Activated CD8-positive, alpha-beta memory T cell treated with anti-CD3 and anti-CD28 coated beads for 36 hours (primary cell): ENCODE measurements around the gene RNF214. TPM values are rescaled to one million over a fixed set of nuclear protein-coding genes. Genes with fewer than 3 reads are reported as not detected.

Source experiments
- CTCF ChIA-PET: fragments of 350-600 bp; sonication (Branson Sonifier 250); formaldehyde crosslinking; loops from one replicate; lab custom pipeline; 2021; ENCODE audit warnings: antibody characterized with exemption; lab: Charles Lee
- POLR2A ChIA-PET: fragments of 350-600 bp; sonication (Branson Sonifier 250); formaldehyde crosslinking; loops from one replicate; lab custom pipeline; 2021; ENCODE audit warnings: antibody characterized with exemption; lab: Charles Lee
- total RNA-seq, 2 experiments: library from RNA; stranded (reverse); gene quantifications; one replicate each; pipeline ENCODE4 v1.2.3, GENCODE V29; 2021

Gene RNF214
- total RNA-seq, 2 experiments from 2014 or later, result 19.7 to 22.9 TPM

DNA sequence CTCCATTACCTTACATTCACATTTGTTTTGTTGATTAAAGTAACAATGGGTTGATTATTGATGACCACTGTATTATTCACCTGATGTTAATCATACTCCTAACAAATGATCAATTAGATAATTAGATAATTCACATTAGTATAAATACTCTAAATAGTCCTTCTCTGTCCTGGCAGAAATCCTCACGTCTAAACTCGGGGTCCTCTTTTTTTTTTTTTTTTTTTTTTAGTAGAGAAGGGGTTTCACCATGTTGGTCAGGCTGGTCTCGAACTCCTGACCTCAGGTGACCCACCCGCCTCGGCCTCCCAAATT is 94.7 kb downstream of the RNF214 start:
- ChIA-PET POLR2A (interaction anchor here (0.6 to 1.8 kb wide), 3 partner anchors 97 to 439 kb away, joined by 3 to 16 read pairs (median 6); partner anchors contain the start of gene PCSK7), CTCF (interaction anchor here (1.8 kb wide), 1 partner anchor 96 kb away, joined by 8 read pairs; the partner anchor contains the start of gene PCSK7)

DNA sequence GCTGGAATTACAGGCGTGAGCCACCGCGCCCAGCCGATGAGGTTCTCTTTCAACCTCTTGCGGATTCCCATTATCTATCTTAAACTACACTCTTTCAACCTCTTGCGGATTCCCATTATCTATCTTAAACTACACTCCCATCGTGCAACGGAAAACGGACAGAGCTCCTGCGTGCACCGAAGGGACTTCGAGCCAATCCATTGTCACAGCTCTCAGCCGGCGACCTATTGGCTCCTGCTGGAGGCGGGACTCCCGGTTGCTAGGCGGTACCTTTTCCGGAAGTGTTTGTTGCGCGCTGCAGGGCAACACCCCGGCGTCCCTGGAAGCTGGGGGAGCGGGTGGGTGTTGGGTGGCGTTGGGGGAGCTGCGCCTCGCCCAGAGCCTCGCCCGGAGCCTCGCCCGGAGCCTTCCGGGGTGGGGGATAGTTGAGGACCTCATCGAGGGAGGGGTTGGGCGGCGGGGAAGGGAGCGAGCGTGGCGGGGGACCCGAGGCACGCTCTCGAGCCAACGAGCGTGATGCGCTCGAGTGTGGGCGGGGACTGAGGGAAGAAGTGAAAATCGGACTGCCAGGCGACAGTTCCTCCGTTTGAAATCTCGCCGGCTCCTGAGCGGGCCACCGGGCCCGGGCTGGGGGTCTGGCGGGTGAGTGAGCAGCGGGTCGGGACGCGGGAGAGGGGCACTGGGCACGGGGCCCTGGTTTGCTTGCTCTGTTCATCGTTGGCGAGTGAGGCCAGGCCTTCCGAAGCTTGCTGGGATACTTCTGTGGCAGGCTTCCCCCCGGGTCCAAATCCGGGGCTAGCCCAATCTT is 95.3 kb downstream of the RNF214 start, which contains the start of gene CEP164:
Gene CEP164 (plus strand): TSS at position 288 of the 808 bp plus-strand sequence. CDS start 10,733 bp downstream, outside the sequence.
- POLR2A ChIA-PET, result interaction anchor here (0.6 to 1.8 kb wide), 4 partner anchors 97 to 555 kb away, joined by 3 to 16 read pairs (median 4); partner anchors contain the start of genes BUD13 and PCSK7
- CTCF ChIA-PET, result interaction anchor here (0.6 to 1.8 kb wide), 2 partner anchors 19 to 96 kb away, joined by 3 to 8 read pairs; partner anchors contain the start of gene PCSK7

DNA sequence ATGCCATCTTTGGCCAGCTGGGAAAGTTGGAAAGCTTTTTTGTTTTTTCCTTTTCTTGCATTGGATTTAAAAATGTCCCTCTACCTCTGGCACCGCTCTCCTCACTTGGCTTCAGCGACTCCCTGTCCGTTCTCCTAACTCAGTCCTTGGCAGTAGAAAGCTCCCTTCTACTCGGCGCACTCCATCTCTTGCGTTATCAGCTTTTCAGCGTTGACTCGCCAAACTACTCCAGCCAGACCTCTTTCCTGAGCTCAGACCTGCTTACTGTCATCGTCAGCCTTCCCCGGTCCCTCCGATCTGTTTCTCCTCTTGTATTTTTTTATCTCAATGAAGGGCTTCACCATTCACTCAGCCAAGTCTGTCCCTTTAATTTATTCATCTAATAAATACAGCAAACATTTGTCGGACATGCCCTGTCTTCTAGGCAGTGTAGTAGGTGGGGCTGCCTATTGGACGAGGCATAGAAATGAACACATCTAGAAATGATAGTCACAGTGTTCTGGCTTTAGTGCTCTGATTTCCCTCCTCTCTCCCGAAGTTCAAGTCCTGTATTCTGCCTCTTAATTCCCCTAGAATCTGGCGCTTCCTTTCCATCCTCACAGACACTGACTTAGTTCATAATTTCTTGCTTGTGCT is 96.0 kb downstream of the RNF214 start:
- CTCF ChIA-PET, result interaction anchor here (0.6 to 1.8 kb wide), 2 partner anchors 19 to 97 kb away, joined by 3 to 8 read pairs; partner anchors contain the start of gene PCSK7
- POLR2A ChIA-PET, result interaction anchor here (0.9 to 1.8 kb wide), 2 partner anchors 98 to 555 kb away, joined by 3 to 16 read pairs; partner anchors contain the start of genes BUD13 and PCSK7

DNA sequence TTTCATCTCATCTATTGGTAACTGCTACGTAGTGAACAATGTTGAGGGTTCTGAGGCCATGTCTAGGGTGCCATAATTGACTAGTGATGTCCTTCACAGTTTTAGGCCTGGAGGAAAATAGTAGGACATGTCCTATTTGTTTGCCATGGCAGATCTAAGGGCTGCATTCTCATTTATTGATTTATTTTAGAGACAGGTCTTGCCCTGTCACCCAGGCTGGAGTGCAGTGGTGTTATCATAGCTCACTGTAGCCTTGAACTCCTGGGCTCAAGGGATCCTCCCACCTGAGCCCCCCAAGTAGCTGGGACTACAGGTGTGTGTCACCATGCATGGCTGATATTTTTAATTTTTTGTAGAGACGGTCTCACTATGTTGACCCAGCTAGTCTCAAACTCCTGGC is 100.4 kb downstream of the RNF214 start:
- CTCF ChIA-PET, result no interaction called here
- POLR2A ChIA-PET, result no interaction called here

DNA sequence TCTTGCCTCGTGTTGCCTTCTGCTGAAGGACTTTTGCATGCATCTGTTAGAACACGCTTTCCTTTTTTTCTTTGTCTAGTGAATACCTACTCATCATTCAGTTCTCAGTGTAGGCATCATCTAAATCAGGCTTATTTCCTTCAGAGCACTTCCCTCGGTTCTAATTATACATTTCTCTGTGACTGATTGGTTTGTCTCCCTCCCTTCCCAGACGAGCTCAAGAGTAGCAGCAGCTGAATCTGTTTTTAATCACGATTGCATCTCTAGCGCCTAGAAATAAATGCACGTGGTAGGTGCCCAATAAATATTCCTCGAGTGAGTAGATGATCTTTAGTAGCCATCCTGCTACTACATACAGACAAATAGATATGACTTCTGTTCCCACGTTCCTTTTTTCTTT is 101.4 kb downstream of the RNF214 start:
- CTCF ChIA-PET, result interaction anchor here (0.6 kb wide), 1 partner anchor 732 kb away, joined by 3 read pairs; no protein-coding TSS in a partner anchor
- POLR2A ChIA-PET, result no interaction called here

DNA sequence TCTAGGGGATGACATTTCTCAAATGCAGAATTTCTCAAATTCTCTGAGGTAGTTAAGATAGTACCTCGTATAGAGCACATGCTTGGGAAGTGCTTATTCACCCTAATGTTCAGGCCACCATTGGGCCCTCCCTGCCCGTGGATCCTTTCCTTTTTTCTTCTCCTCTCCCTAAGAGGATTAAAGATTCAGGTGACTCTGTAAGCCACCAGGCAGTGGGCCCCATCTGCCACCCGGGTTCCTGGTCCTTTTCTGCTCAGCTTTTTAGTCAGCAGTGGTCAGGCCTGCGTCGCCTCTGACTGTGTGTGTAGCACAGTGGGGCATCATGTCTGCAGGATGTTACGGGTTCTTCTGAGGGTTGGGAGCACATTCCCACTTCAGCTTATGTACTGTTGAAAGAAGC is 102.4 kb downstream of the RNF214 start:
- ChIA-PET POLR2A (no interaction called here), CTCF (no interaction called here)

DNA sequence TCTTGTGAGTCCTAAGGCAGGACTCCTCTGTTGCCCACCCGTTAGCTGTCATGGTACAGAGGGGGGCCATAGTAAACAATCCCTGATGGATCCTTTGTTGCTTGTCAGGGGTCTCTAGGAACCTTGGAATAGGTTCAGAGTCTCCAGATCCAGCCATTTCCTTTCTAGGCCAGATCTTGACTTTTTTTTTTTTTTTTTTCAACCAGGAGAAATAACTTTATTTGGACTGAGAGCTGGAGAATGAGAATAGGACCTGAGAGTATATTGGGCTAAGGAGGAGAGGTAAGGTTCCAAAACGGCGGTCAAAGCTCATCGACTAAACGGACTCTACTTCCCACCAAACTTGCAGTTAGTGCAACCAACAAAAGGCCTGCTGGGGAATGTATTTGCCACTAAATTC is 102.9 kb downstream of the RNF214 start:
- POLR2A ChIA-PET, result interaction anchor here (0.6 kb wide), 1 partner anchor 20 kb away, joined by 3 read pairs; no protein-coding TSS in a partner anchor

More for the DNA sequence above, 102.9 kb downstream of the RNF214 start:
- CTCF ChIA-PET, result interaction anchor here (0.6 kb wide), 1 partner anchor 9 kb away, joined by 4 read pairs; no protein-coding TSS in a partner anchor

Other genes with a start within 250 kb of the RNF214 start
- gene SIK3, start 134.2 kb upstream of the RNF214 start, total RNA-seq, result 10 to 100 TPM; 41.4 to 41.9 TPM
- gene PAFAH1B2, start 88.4 kb upstream of the RNF214 start, total RNA-seq, result 10 to 100 TPM; 81.9 to 85.5 TPM
- gene SIDT2, start 53.9 kb upstream of the RNF214 start, total RNA-seq, result 10 to 100 TPM; 10.5 to 12.7 TPM
- gene TAGLN, start 33.3 kb upstream of the RNF214 start, total RNA-seq, result 1 to 10 TPM; 1.3 to 1.6 TPM
- 10 to 100 TPM; 79.3 to 86.9 TPM for gene PCSK7, start 598 bp upstream of the RNF214 start, total RNA-seq
- 1 to 10 TPM; 4.8 to 5.1 TPM for gene BACE1-AS, start 58.7 kb downstream of the RNF214 start, total RNA-seq
- 1 to 10 TPM; 1.6 to 1.9 TPM for gene BACE1, start 83.6 kb downstream of the RNF214 start, total RNA-seq
- 10 to 100 TPM; 34.7 to 35.0 TPM for gene CEP164, start 95.2 kb downstream of the RNF214 start, total RNA-seq